Fibroblast of skin of left quadriceps (primary cell): ENCODE measurements around the gene LAMA2.

Experiments
- DNase-seq, 2 experiments: peaks; one replicate each; pipeline ENCODE4 v3.0.0-alpha.2; 2013; ENCODE audit warnings: low read depth in 2 of 2

The LAMA2 gene

GRCh38 chr6:129359811-129360681 lies 477.1 kb downstream of the LAMA2 start:
- peak in 1 of 2 experiments; percentile 32 for DNase-seq

GRCh38 chr6:129360682-129360955 lies 477.7 kb downstream of the LAMA2 start:
- no peak for DNase-seq

DNA sequence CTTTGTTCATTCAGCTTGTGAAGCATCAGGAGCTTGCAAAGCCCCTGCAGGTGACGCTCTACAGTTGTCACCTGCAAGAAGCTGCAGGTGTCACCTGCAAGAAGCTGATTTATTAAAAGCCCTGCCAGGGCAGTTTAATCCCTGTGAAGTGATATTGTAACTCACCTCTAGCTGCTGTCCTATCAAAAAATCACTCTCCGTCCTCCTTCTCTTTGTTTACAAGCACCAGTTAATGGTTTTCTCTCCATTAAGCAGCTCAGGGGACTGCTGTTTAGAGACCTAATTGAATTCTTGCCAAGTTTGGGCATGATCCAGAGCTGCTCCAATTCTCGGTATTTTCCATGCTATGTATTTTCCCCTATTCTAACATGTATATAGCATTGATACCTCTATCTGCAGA lies 481.1 kb downstream of the LAMA2 start:
- DNase-seq = no peak

- no peak for DNase-seq
These were observed 481.8 kb downstream of the LAMA2 start for GRCh38 chr6:129364767-129365166.

DNA sequence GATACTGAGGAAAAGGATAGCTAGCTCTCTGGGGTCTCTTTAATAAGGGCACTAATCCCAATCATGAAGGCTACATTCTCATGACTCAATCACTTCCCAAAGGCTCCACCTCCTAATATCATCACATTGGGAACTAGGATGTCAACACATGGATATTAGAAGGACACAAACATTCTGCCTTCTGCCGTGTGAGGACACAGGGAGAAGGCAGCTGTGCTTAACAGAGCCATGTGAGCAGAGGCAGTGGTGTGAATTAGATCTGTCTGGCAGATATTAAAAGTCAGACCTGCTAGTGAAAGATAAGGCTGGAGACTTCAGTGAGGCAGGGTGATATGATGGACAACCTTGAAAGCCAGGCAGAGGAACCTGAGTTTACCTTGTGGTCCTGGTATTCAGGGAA lies 485.1 kb downstream of the LAMA2 start:
- no peak for DNase-seq

DNA sequence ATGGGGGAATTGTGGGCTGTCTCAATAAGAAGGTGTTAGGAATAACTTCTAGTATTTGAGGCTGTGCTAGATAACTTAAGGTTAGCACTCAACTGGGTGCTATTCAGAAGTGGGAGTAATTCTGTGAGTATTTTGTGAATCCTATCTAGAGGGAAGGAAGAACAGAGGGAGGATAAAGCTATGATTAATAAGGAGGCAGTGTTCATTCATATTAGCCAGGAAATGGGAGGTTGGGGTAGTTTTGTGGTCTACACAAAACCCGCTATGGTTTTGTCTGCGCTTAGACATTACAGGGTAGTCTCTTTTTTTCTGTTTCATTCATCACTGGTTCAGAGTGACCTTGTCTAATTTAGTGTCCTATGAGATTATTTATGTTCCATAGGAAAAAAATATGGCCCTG lies 486.0 kb downstream of the LAMA2 start:
- no peak for DNase-seq

GRCh38 chr6:129369737-129370136 lies 486.8 kb downstream of the LAMA2 start:
- no peak for DNase-seq

DNA sequence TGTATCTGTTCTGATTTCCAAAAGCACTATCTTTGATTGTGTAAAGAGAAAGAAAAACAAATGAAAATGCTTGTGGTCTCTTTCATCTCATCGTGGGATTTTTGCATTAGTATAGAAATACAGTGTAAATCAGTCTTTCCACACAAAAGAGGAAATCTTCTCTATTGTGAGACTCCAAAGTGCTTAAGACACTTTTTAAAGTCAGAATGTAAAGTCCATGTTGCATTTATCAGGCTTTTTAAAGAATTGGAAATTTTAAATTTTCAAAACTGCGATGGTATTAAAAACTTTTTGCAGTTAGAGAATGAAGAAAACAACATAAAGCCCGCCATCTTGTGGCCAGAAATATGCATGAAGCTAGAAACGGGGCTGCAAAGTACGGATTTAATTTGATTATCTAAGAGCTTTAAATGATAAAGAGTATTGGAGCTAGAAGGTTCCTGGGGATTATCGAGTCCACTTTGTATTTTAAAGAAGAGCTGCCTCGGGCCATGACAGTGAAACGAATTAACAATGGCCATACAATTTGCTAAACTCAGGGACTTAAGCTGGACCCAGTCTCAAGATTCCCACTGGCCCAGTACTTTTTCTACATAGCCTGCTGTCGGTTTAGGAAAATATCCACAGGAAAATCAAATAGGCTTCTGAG lies 487.5 kb downstream of the LAMA2 start:
- peak in 1 of 2 experiments; percentile 27 for DNase-seq

- no peak for DNase-seq
These were observed 498.9 kb downstream of the LAMA2 start for GRCh38 chr6:129381885-129382284.

- DNase-seq = no peak
These were observed 500.0 kb downstream of the LAMA2 start for GRCh38 chr6:129382916-129383315.

- no peak for DNase-seq
These were observed 502.2 kb downstream of the LAMA2 start for GRCh38 chr6:129385117-129385516.

GRCh38 chr6:129390900-129391299 lies 508.0 kb downstream of the LAMA2 start:
- DNase-seq = no peak

GRCh38 chr6:129393654-129394053 lies 510.7 kb downstream of the LAMA2 start:
- DNase-seq = no peak

DNA sequence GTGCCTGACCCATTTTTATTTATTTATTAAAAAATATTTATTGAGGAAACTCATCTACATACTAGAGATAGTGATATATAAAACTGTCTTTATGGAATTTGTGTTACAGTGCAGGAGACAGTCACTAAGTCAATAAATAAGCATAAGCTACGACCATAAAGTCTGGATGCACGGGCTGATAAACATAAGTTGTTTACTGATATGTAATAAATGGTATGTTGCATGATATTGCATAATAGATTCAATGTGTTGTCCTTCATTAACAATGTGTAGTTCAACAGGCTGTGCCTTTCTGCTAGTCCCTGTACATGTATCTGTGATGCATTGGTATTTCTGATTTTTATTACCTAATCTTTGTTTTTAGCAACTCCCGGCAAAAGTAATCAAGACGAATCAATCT lies 515.8 kb downstream of the LAMA2 start:
- DNase-seq = no peak

GRCh38 chr6:129402244-129402643 lies 519.3 kb downstream of the LAMA2 start:
- no peak for DNase-seq

- no peak for DNase-seq
These were observed 528.2 kb downstream of the LAMA2 start for GRCh38 chr6:129411092-129411491.

GRCh38 chr6:129416337-129416990 lies 533.5 kb downstream of the LAMA2 start:
- no peak for DNase-seq

DNA sequence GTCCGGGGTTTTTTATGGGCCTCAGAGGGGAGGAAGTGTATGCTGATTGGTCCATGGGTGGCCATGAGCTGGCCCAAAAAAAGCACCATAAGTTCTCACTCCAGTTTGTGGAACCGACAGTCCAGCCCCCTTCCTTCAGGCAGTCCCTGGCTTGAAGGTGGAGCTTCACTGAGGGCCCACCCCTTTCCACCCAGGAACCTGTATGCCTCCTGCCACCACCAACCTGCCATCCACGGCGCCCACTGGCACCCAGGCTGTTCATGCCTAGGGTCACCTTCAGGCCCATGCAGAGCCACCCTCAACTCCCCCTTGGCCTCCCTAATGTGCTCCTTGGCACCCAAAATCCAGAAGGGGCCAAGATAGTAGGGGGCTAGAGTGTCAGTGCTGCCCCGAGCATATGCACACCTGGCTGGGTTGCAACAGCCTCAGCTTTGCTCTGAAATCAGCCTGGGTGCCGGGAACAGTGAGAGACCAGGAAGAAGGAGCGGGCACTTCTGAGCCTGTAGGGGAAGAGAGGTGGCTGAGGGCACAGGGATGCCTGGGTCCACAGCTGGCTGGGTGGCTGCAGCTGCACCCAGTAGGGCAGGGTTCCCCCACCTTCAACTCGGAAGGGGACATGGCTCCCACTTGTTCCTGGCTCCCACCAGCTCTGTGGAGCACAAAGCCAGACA lies 534.6 kb downstream of the LAMA2 start:
- no peak for DNase-seq

GRCh38 chr6:129419324-129419723 lies 536.4 kb downstream of the LAMA2 start:
- no peak for DNase-seq

- DNase-seq = no peak
These were observed 543.4 kb downstream of the LAMA2 start for GRCh38 chr6:129426343-129426742.

DNA sequence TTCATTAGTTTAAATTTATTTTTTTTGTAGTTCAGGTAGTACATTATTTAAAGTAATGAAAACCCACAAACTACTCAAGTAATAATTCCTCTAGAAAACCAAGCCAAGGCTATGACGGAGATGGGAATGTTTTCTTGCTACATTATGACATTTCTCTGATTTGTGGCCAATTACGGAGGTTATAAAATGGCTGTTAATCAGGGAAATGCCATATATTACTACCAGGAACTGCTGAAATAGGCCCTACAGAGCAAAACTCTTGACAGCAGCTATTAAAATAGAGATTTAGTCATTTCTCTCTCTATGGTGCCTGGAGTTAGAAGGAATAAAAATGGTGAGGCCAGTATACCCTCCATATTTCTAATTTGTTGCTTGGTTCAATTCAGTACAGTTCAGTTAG lies 547.0 kb downstream of the LAMA2 start:
- peak; percentile 55 to 63 for DNase-seq

GRCh38 chr6:129432738-129433137 lies 549.8 kb downstream of the LAMA2 start:
- no peak for DNase-seq
